Amniotic stem cell (primary cell): ENCODE data around the gene RTF1.

ENCODE experiments used
- DNase-seq: peaks from one replicate; lab custom pipeline; 2025; lab: John Stamatoyannopoulos, UW

RTF1 gene

GRCh38 chr15:41505776-41506175 is 88.9 kb downstream of the RTF1 start:
- DNase-seq = no peak

- DNase-seq = no peak
Measured at GRCh38 chr15:41506796-41507341, 90.0 kb downstream of the RTF1 start.

- DNase-seq = no peak
Measured at GRCh38 chr15:41507820-41508290, 91.0 kb downstream of the RTF1 start.

GRCh38 chr15:41510728-41511127 is 93.8 kb downstream of the RTF1 start:
- no peak for DNase-seq

- DNase-seq = no peak
Measured at GRCh38 chr15:41511331-41511898, 94.5 kb downstream of the RTF1 start.

- no peak for DNase-seq
Measured at GRCh38 chr15:41511899-41512369, 95.0 kb downstream of the RTF1 start.

- no peak for DNase-seq
Measured at GRCh38 chr15:41512512-41512939, 95.6 kb downstream of the RTF1 start.

- no peak for DNase-seq
Measured at GRCh38 chr15:41512940-41513505, 96.1 kb downstream of the RTF1 start.

- DNase-seq = no peak
Measured at GRCh38 chr15:41513506-41514227, 96.8 kb downstream of the RTF1 start, which contains the start of gene LTK. Gene LTK, minus strand, starts transcription at chr15:41513827. Its CDS starts 118 bp downstream, at chr15:41513709.

GRCh38 chr15:41517895-41518449 is 101.1 kb downstream of the RTF1 start:
- no peak for DNase-seq

- no peak for DNase-seq
Measured at GRCh38 chr15:41520636-41521035, 103.7 kb downstream of the RTF1 start.

GRCh38 chr15:41521614-41522013 is 104.7 kb downstream of the RTF1 start:
- no peak for DNase-seq

GRCh38 chr15:41523097-41523496 is 106.2 kb downstream of the RTF1 start:
- DNase-seq = no peak

- no peak for DNase-seq
Measured at GRCh38 chr15:41530363-41530956, 113.6 kb downstream of the RTF1 start.
